ENCODE measurements around the gene ZBTB3.

- TF ChIP-seq CTCF (IDR thresholded peaks at IDR 0.05) (no peak), POLR2A (IDR thresholded peaks at IDR 0.05) (no peak)
These were observed 16.8 kb upstream of the ZBTB3 start for GRCh38 chr11:62770778-62771143.
